ENCODE results near the gene PTPN1. TPM values are rescaled to one million over a fixed set of nuclear protein-coding genes. Genes with fewer than 3 reads are reported as not detected.

PTPN1 gene
- total and polyA plus RNA-seq, 2 of the 13 experiments (the other 11 are each of a cell fraction or from before 2014, with no cell fraction given), result 17.7 to 37.2 TPM

- peak; percentile 76; the same call in 1 of the 2 replicates for TF ChIP-seq ZBTB42 (CRISPR knock-in tag; IDR thresholded peaks at IDR 0.05)
- 0 out of 2 replicates have a peak, but pooled peaks have one; percentile 10 for TF ChIP-seq CC2D1A (CRISPR knock-in tag; IDR thresholded peaks at IDR 0.05)
- peak; percentile 46; the same call in 1 of the 2 replicates for TF ChIP-seq ZNF12 (CRISPR knock-in tag; IDR thresholded peaks at IDR 0.05)
- 0 out of 2 replicates have a peak, but pooled peaks have one; percentile 59 for TF ChIP-seq ADNP (CRISPR knock-in tag; IDR thresholded peaks at IDR 0.05)
- TF ChIP-seq TOE1 (CRISPR knock-in tag; IDR thresholded peaks at IDR 0.05), result peak; percentile 85; the same call in 1 of the 2 replicates
- no peak for TF ChIP-seq EHMT2 (IDR thresholded peaks at IDR 0.05; ENCODE audit: borderline replicate concordance, low read depth, low read length)
- TF ChIP-seq ZFP90 (CRISPR knock-in tag; IDR thresholded peaks at IDR 0.05; ENCODE audit: borderline replicate concordance), result peak; percentile 92
- 0 out of 2 replicates have a peak, but pooled peaks have one; percentile 31 for TF ChIP-seq ZBTB21 (CRISPR knock-in tag; IDR thresholded peaks at IDR 0.05)
- no peak for TF ChIP-seq ATM (IDR thresholded peaks at IDR 0.05; ENCODE audit: borderline replicate concordance)
- TF ChIP-seq SNAPC2 (CRISPR knock-in tag; IDR thresholded peaks at IDR 0.05), result no peak
- no peak; the same call in 1 of the 2 replicates for TF ChIP-seq ARID3A (IDR thresholded peaks at IDR 0.05; ENCODE audit: low read depth, low read length)
- TF ChIP-seq ZNF850 (CRISPR knock-in tag; conservative IDR thresholded peaks at IDR 0.05), result no peak
- no peak for TF ChIP-seq ZNF703 (CRISPR knock-in tag; IDR thresholded peaks at IDR 0.05; ENCODE audit: borderline replicate concordance)
- TF ChIP-seq PCBP2 (optimal IDR thresholded peaks at IDR 0.05; ENCODE audit: low read depth, low read length, poor library complexity, severe bottlenecking), result no peak
- TF ChIP-seq JUNB (CRISPR knock-in tag; IDR thresholded peaks at IDR 0.05; ENCODE audit: borderline replicate concordance), result no peak
- TF ChIP-seq SRF (IDR thresholded peaks at IDR 0.05; ENCODE audit: low read depth, low read length), result peak; percentile 50; the same call in 1 of the 2 replicates
- no peak for TF ChIP-seq XBP1 (CRISPR knock-in tag; IDR thresholded peaks at IDR 0.05)
- peak; percentile 91 for TF ChIP-seq HIVEP1 (CRISPR knock-in tag; IDR thresholded peaks at IDR 0.05)
- TF ChIP-seq KLF9 (CRISPR knock-in tag; IDR thresholded peaks at IDR 0.05; ENCODE audit: low read depth), result peak; percentile 87; the same call in 1 of the 2 replicates
- peak; percentile 92 for TF ChIP-seq ZNF607 (CRISPR knock-in tag; IDR thresholded peaks at IDR 0.05; ENCODE audit: borderline replicate concordance)
- TF ChIP-seq PBX2 (CRISPR knock-in tag; IDR thresholded peaks at IDR 0.05), result no peak
- TF ChIP-seq ZNF207 (IDR thresholded peaks at IDR 0.05; ENCODE audit: borderline replicate concordance), result no peak
- no peak for TF ChIP-seq THYN1 (CRISPR knock-in tag; IDR thresholded peaks at IDR 0.05; ENCODE audit: borderline replicate concordance, low read depth)
- TF ChIP-seq CTCF (CRISPR knock-in tag; IDR thresholded peaks at IDR 0.05), result peak; percentile 100
- TF ChIP-seq HES4 (CRISPR knock-in tag; IDR thresholded peaks at IDR 0.05; ENCODE audit: borderline replicate concordance), result no peak
- no peak for TF ChIP-seq RFX1 (IDR thresholded peaks at IDR 0.05)
- TF ChIP-seq HNF4G (IDR thresholded peaks at IDR 0.05; ENCODE audit: borderline replicate concordance, low read depth, low read length), result no peak; the same call in 1 of the 2 replicates
- TF ChIP-seq HNF4G (CRISPR knock-in tag; IDR thresholded peaks at IDR 0.05; ENCODE audit: borderline replicate concordance, low read depth), result peak; percentile 88
Measured at GRCh38 chr20:50460608-50461267, 49.4 kb upstream of the PTPN1 start (continued).
